ENCODE measurements around the gene GFY. TPM values are rescaled to one million over a fixed set of nuclear protein-coding genes. Genes with fewer than 3 reads are reported as not detected.

The GFY gene
- total and polyA plus RNA-seq, 9 of the 15 experiments (the other 6 are each of a cell fraction or from before 2014, with no cell fraction given), result 0.06 to 0.40 (median 0.19) TPM; not detected in 3

GRCh38 chr19:49414256-49414655 lies 10.9 kb upstream of the GFY start:
- TF ChIP-seq MCM2 (IDR thresholded peaks at IDR 0.05; ENCODE audit: low read depth) (no peak), STAT6 (CRISPR knock-in tag; IDR thresholded peaks at IDR 0.05) (no peak), HNRNPLL (IDR thresholded peaks at IDR 0.05; ENCODE audit: low read depth, low read length, poor library complexity, severe bottlenecking) (no peak)
- TF ChIP-seq, protein P1, sequence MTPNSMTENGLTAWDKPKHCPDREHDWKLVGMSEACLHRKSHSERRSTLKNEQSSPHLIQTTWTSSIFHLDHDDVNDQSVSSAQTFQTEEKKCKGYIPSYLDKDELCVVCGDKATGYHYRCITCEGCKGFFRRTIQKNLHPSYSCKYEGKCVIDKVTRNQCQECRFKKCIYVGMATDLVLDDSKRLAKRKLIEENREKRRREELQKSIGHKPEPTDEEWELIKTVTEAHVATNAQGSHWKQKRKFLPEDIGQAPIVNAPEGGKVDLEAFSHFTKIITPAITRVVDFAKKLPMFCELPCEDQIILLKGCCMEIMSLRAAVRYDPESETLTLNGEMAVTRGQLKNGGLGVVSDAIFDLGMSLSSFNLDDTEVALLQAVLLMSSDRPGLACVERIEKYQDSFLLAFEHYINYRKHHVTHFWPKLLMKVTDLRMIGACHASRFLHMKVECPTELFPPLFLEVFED (CRISPR knock-in tag; conservative IDR thresholded peaks at IDR 0.05), result no peak
- ChIA-PET CTCF (ENCODE audit: low intra/inter-chr PET ratio) (no interaction called here), POLR2A (interaction anchor here (1.0 to 1.4 kb wide), 2 partner anchors 10 to 264 kb away, joined by 3 to 6 read pairs; partner anchors contain the start of gene PTH2)
- H3K4me3 ChIP-seq, result no peak overlapping the region
- H3K9ac ChIP-seq (ENCODE audit: insufficient read depth in 1 of 2, low read depth in 2 of 2, low read length in 2 of 2), result peak overlapping the region in 1 of 2 experiments; percentile 70; a peak in 2 of 4 replicates
- no peak for DNase-seq (ENCODE audit: extremely low read depth in 1 of 4, low spot score in 3 of 4)
- 50% methylated on average over 2 of the region's 3 CpGs for WGBS (ENCODE audit: insufficient coverage, low coverage, missing lambda C conversion rate)
- in situ Hi-C loops (cut with MboI) (no loop called here), intact Hi-C loops (cut with micrococcal nuclease) (no loop called here)
- H3K79me2 ChIP-seq (ENCODE audit: control insufficient read depth, insufficient read depth, low read length), result no peaks in the 10 kb centered on the region
- no peaks in the 10 kb centered on the region for H3K36me3 ChIP-seq (ENCODE audit: control insufficient read depth, insufficient read depth, low read length)
- H3K27me3 ChIP-seq (ENCODE audit: control insufficient read depth in 2 of 2, insufficient read depth in 2 of 2, low read length in 2 of 2), result no peaks in the 10 kb centered on the region
- no peak overlapping the region for H2AFZ ChIP-seq (ENCODE audit: low read depth, low read length)
- H3K4me1 ChIP-seq (replicated peaks in 1 of 2; ENCODE audit: control insufficient read depth in 2 of 2, insufficient read depth in 2 of 2, low read length in 2 of 2), result peaks cover 22 to 40% of the 10 kb centered on the region in 2 experiments
- BruUV-seq (replicated peaks), result no TSS peak
- H3K9me3 ChIP-seq (replicated peaks; ENCODE audit: control insufficient read depth, insufficient read depth, low read depth, low read length), result no peaks in the 10 kb centered on the region
- no peak overlapping the region for H3K4me2 ChIP-seq (ENCODE audit: insufficient read depth, low read length)
- H4K20me1 ChIP-seq (replicated peaks; ENCODE audit: control insufficient read depth, insufficient read depth, low read length), result no peaks in the 10 kb centered on the region
- ATAC-seq, result no peak
- H3K27ac ChIP-seq (ENCODE audit: extremely low read depth, low read depth, low read length), result no peak overlapping the region
- no peak for FAIRE-seq
- no peaks in the 10 kb centered on the region for H3K9me1 ChIP-seq (ENCODE audit: control insufficient read depth, insufficient read depth, low read length)
